Jurkat, Clone E6-1 (cell line): ENCODE data around the gene PIBF1.
"Not testable (repeated sequence)": the region's sequence is repeated elsewhere in the genome, so short reads cannot be mapped to it uniquely, and the experiment has no call there.

Experiments
- DNase-seq: peaks from one replicate; pipeline ENCODE4 v3.0.0-alpha.2; 2011; ENCODE audit warnings: low read depth, low spot score
- H3K4me3 ChIP-seq: 2 replicates; pipeline ENCODE4 v1.5.1; 2011; ENCODE audit warnings: mild to moderate bottlenecking, low read length, control low read depth, moderate library complexity

Gene PIBF1

GRCh38 chr13:72820156-72820897 lies 38.4 kb downstream of the PIBF1 start:
- DNase-seq, result no peak
- H3K4me3 ChIP-seq, result no peak overlapping the region

DNA sequence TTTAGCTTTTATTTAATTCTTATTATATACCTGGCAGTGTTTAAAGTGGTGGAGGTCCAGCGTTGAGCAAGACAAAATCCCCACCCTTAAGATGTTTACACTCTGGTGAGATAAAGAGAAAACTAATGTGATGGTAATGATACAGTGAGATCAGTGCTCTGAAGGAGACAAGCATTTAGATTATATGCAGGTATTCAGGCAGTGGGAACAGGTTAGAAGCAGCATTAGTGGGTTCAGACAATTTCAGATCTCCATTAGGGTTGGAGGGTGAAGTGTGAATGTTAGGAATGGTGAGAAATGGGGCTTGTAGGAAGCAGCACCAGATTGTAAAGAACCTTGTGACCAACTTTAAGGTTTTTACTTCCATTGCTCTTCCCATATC lies 39.0 kb downstream of the PIBF1 start:
- no peak overlapping the region for H3K4me3 ChIP-seq
- no peak for DNase-seq

DNA sequence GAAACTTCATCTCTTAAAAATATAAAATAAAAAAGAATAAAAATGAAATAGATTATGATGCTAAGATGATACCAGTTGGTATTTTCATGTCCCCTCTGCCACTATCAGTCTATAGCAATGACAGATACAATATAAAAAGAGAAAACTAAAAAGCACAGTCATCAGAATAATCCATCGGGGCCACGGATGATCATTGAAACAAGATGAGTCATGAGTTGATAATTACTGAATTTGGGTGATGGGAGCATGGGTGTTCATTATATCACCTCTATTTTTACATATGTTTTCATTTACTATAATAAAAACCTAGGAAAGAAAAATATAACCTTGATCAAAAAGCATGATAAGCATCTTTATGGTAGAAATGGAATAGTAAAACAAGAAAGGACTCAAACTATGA lies 41.1 kb downstream of the PIBF1 start:
- DNase-seq, result no peak
- H3K4me3 ChIP-seq, result no peak overlapping the region

- H3K4me3 ChIP-seq, result no peak overlapping the region
- DNase-seq, result no peak
Observed at GRCh38 chr13:72823724-72824123, 41.8 kb downstream of the PIBF1 start.

GRCh38 chr13:72834601-72835000 lies 52.7 kb downstream of the PIBF1 start:
- H3K4me3 ChIP-seq, result no peak overlapping the region
- DNase-seq, result no peak

DNA sequence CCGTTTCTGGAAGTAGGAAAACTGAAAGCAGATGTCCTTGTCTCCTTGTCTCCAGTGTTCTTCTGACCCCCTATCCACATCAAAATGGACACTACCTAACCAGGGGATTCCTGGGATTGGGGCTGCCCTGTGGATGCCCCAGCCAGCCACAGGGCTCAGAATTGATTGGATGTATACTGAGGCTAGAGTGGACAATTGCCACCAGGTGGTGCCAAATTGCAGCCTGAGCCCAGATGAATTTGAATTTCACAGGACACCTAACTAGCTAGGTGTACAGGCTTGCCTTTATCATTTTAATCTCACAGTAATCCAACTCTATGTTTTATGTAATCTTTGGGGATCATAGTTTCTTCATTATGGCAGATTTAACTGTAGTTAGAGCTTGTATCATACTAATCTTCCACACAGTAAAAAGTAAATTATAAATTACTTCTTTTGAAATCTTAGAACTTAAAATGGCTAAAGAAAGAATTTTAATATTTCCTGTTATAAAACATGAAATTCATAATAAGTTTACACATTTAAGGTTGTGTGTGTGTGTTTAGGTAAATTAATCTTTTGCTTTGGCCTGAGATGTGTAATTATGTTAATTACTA lies 58.0 kb downstream of the PIBF1 start:
- peak; percentile 7 for DNase-seq

DNA sequence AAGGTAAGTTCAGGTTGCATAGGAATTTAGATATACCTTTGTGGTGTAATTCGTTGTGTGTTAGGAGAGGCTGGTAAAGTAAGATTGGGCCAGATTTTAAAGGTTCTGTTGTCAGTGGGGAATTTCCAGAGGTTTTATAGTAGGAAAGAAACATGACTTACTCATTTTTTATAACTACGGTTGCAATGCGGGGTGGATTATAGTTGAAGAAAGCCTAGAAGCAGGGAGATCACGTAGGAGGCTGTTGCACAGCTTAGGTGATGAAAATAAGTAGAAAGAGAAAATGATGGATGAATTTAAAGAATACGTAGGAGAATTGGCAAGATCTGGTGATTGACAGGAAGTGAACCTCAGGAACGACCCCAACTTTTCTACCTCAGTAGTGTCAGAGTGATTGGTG lies 61.1 kb downstream of the PIBF1 start:
- no peak overlapping the region for H3K4me3 ChIP-seq
- no peak for DNase-seq

More for the DNA sequence above, 58.0 kb downstream of the PIBF1 start:
- H3K4me3 ChIP-seq, result no peak overlapping the region

DNA sequence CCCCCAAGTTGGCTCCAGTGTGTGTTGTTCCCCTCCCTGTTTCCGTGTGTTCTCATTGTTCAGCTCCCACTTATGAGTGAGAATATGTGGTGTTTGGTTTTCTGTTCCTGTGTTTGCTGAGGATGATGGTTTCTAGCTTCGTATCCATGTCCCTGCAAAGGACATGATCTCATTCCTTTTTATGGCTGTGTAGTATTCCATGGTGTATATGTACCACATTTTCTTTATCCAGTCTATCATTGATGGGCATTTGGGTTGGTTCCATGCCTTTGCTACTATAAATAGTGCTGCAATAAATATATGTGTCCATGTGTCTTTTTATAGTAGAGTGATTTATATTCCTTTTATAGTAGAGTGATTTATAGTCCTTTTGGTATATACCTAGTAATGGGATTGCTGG lies 63.2 kb downstream of the PIBF1 start:
- not testable (repeated sequence) for H3K4me3 ChIP-seq, DNase-seq

GRCh38 chr13:72849571-72849970 lies 67.6 kb downstream of the PIBF1 start:
- H3K4me3 ChIP-seq, result no peak overlapping the region
- no peak for DNase-seq

GRCh38 chr13:72850959-72851677 lies 69.2 kb downstream of the PIBF1 start:
- no peak for DNase-seq
- H3K4me3 ChIP-seq, result no peak overlapping the region

DNA sequence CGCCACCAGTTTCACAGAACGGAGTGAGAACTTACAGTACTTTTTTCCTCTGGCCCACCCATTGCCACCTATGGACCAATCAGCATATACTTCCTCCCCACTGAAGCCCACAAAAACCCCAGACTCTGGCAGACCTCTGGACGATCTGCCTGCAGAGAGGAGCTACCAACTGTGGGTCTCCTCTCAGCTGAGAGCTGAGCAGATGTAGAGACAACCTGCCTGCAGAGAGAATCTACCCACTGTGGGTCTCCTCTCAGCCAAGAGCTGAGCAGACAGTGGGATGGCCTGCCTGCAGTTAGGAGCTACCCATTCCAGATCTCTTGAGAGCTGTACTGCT lies 69.7 kb downstream of the PIBF1 start:
- peak; percentile 39 for DNase-seq
- H3K4me3 ChIP-seq, result no peak overlapping the region

GRCh38 chr13:72852207-72852606 lies 70.3 kb downstream of the PIBF1 start:
- H3K4me3 ChIP-seq, result no peak overlapping the region
- DNase-seq, result no peak

- no peak for DNase-seq
- no peak overlapping the region for H3K4me3 ChIP-seq
Observed at GRCh38 chr13:72853000-72853399, 71.1 kb downstream of the PIBF1 start.

DNA sequence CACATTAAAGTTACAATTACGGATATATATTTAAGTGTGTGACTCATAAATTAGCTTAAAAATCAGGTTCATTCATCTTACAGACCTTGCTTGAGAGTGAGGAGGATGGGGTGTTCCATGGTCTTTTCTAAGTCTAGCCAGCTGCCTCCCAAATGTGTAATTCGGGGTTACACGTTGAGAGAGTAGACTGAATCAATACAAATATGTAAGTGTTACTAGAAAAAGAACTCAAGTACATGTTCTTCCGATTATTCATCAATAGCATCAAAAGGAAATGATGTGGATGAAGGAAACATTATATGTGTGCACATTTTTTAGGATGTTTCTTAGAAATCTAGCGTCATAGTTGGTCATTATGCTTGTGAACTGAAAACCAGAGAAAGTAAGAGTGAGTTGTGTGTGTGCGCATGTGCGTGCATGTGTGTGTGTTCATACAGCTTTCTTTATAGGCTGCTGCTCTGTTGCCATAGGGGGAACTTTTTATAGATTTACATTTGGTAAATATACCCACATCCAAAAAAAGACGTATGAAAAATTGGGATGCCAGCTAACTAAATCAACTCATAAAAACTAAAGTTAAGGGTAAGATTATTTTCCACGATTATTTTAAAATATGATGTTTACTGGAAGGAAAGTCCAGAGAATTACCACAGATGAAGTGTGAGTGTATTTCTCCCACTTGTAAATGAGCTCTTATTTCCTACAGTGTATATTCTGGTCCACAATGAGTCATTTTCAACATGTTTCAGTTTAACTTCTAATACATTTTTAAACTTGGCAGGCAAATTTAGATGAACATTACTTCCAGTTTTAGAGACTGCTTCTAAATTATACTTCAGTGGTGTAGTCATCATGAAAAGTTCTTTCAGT lies 82.4 kb downstream of the PIBF1 start:
- H3K4me3 ChIP-seq, result no peak overlapping the region
- DNase-seq, result no peak

DNA sequence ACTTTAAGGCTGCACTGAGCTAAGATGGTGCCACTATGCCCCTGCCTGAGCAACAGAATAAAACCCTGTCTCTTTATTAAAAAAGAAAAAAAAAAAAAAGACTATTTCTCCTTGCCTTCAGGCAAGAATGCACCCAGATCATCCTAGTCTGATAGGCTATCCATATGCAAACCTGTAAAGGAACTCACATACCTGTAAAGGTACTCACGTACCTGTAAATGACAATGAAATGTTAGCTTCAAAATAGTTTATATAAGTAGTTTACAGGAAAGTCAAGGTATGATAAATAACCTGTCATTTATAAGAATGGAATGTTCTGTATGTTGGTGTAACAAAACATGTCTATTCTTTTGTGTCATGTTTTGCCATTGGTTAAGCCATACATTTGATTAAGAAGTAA lies 86.3 kb downstream of the PIBF1 start:
- DNase-seq, result no peak
- no peak overlapping the region for H3K4me3 ChIP-seq

- DNase-seq, result peak; percentile 12
- H3K4me3 ChIP-seq, result no peak overlapping the region
Observed at GRCh38 chr13:72875233-72875632, 93.3 kb downstream of the PIBF1 start.

- DNase-seq, result no peak
- H3K4me3 ChIP-seq, result no peak overlapping the region
Observed at GRCh38 chr13:72884101-72884500, 102.2 kb downstream of the PIBF1 start.

DNA sequence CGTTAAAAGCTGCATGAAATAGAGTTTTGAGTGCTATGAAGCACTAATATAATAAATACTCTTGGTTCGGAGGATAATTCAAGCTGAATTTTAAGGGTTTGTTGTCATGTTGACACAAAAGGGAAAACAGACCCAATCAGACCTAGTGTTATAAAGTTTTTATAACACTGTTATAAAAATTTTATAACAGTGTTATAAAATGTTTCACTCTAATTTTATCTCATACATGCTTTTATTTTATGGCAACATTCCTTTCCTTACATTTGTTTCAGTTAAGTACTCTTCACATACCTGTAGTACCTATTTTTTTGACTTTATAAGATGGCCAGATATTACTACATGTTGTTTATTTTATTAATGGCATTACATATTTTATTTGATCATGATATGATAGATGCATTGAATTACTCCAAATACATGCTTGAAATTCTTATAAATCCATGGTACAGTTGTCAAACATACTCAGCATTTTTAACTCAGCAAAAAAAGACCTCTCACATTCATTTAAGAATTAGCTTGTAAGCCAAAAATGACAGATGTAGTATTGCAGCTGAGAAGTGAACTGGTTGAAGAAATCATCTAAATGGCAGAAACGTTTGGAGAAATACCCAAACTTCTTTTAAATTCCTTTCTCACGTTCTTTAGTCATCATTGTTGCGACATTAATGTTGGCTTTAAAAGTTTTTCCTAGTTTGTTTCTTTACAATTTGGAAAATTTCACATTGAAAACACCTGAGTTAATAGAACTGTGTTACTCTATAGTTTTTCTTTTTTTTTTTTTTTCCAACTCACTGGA lies 104.5 kb downstream of the PIBF1 start:
- no peak overlapping the region for H3K4me3 ChIP-seq
- no peak for DNase-seq

GRCh38 chr13:72889495-72889894 lies 107.6 kb downstream of the PIBF1 start:
- DNase-seq, result no peak

More at GRCh38 chr13:72889495-72889894, 107.6 kb downstream of the PIBF1 start:
- no peak overlapping the region for H3K4me3 ChIP-seq
